HG02571 (cell line): ENCODE results near the gene ARHGAP15.

Experiments used
- ATAC-seq: cut with Tn5 transposase; IDR thresholded peaks from one replicate; pipeline ENCODE4 v1.9.1; 2021; ENCODE audit warnings: mild to moderate bottlenecking, moderate library complexity; ENCODE audit not compliant: unreplicated experiment

ARHGAP15 gene

DNA sequence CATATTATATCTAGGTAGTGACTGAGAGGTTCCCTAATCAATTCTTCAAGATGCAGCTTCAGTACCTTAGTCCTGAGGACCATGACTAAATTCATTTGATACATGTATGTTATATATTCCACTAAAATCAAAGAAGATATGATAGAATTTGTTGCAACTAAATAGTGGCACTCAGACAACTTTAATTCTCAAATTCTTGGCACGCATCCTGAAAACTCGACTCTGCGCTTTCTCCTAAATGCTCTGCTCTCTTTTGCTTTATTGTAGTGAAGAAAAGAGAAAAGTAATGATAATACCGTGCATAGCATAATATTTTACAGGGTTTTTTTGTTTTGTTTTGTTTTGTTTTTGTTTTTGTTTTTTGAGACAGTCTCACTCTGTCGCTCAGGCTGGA, 475.3 kb downstream of the ARHGAP15 start:
- ATAC-seq: no peak

- ATAC-seq: no peak
These were observed 478.2 kb downstream of the ARHGAP15 start for GRCh38 chr2:143607231-143608062.

- ATAC-seq: no peak
These were observed 478.8 kb downstream of the ARHGAP15 start for GRCh38 chr2:143608063-143608423.

- no peak for ATAC-seq
These were observed 479.5 kb downstream of the ARHGAP15 start for GRCh38 chr2:143608758-143609157.

DNA sequence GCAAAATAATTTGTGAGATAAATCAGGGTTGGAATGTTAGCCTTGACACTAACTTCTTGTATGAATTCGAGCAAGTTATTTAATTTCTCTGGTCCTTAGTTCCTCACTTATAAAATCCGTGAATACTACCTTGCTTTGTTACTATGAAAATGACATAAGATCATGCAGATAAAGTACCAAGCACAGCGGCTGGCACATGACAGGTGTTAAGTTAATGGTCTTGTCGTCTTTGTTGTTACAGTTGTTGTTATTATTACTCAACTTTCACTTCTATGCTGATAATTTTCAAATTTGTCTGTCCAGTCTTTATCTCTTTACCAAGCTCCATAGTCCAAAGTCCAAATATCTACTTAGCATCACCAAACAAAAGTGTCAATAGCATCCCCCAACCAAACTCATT, 482.1 kb downstream of the ARHGAP15 start:
- ATAC-seq: no peak

- ATAC-seq: no peak
These were observed 486.3 kb downstream of the ARHGAP15 start for GRCh38 chr2:143615562-143615961.

- no peak for ATAC-seq
These were observed 487.2 kb downstream of the ARHGAP15 start for GRCh38 chr2:143616452-143616851.

DNA sequence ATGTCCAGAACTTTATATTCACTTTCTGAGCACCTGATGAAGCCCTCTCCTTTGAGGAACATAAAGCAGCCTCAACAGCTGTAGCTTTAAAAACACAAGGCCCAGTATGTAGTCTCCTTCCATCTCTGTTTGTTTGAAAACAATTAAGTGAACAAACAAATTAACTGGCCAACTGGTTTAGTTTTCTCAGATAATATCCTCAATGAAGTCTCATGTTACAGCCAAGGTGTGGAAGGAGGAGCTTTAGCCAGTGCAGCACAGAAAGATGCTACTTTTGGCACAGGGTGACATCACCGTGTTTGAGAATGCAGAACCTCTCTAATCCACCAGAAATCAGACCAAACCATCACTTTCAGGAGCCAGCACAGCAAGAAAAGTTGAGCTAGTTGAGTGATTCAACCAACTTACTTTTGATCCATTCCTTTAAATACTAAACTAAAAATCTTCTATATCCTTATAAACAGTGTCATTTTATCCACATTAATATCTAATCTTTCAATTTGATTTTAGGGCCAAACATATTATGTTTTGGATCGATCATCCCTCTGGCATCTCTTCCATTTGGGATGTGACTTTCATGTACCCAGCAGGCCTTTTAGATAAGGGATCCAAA, 488.7 kb downstream of the ARHGAP15 start:
- no peak for ATAC-seq

DNA sequence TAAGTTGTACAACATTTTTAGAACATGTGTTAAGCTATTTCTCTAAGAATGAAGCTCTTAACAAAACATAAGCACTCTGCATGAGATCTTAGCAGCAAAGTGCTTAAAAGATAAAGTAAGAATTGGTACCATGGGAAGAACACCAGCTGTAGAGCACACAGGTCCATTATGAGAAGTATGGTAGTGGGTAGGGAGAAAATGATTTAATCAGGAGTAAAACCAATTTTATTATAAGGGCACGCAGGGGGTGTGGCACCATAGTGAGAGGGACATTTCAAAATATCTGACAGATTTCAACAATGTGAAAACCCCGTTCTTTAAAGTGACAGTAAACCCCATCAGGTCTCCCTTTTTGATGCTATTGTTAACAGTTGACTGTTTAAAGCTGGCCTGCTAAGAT, 492.9 kb downstream of the ARHGAP15 start:
- no peak for ATAC-seq

DNA sequence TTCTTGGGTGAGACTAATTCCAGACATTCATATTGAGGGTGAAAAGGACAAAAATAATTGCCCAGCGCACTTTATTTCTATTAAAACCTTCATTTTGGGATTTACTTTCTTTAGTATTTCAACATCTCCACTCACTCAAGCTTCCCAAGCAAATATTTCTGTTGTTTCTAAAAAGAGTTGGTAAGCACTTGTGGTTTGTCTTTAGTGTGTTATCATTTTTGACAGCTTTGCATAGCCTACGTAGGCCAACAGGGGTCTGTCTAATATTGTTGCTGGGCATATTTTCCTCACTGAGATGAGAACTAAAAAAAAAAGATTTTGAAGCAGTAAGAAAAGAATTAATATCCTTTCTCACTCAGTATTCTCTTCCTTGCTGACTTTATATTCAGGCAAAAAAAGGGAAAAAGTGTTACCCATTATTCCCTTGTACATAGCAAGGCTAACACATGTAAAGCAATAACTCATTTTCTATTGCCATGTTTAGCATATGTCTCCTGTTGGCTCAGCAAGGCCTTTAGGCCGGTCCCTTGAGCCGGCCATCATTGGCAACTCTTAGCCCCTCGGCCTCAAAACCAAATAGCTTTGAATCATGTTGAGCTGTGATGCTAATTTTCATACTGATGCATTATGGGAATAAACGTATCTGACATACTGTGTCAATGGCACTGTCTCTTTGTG, 494.2 kb downstream of the ARHGAP15 start:
- no peak for ATAC-seq

- ATAC-seq: no peak
These were observed 494.7 kb downstream of the ARHGAP15 start for GRCh38 chr2:143623909-143624260.

DNA sequence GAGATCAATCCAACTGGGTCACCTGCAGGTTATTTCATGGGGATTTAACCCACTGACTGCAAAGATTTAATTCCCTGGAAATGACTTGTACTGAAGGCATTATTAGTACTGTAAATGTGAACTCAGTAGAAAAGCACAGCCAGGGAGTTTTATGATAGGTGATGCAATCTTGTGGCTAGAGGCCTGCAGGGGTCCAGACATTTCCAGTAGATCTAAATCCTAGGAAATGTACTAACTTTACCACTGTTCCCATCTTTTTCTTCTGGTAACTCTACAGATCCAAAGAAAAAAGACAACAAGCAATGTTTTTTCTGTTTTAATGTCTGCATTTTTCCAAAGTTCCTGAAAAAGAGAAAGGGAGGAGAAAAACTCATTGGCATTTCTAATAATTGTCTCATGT, 500.1 kb downstream of the ARHGAP15 start:
- ATAC-seq: no peak

- no peak for ATAC-seq
These were observed 503.6 kb downstream of the ARHGAP15 start for GRCh38 chr2:143632751-143633374.

DNA sequence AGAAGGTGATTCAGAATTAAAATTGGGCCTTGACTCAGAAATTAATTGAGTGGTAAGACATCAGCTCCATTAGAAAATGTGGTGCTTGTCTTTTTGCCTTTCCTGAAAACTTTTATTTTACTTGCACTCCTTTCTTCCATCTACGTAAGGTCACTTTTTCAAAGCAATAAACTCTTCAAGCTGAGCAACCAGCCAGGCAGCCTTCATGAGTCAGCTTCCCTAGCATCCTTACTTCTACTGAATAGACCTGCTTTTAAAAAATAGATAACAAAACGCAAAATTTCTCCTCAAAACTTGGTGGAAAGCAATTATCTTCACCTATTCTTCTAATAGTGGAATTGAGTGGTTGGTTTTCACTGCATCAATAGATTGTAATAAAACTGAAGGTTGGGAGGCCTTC, 504.2 kb downstream of the ARHGAP15 start:
- ATAC-seq: no peak

DNA sequence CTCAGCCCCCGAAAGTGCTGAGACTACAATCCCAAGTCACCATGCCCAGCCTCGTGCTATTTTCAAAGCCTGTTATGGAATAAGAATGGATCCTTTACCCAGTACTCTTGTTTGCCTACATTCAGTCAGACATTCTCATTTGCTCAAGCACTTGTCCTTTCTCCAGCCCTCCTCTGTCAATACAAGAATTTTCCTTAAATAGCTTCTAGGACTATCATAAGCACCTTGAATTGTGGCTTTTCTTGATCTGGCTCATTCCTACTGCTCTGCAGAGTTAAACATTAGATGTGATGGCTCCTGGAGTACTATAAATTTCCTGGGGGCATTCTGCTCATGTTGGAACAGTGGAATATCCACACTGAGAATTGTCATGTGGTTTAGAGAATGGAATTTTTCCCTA, 506.1 kb downstream of the ARHGAP15 start:
- no peak for ATAC-seq

DNA sequence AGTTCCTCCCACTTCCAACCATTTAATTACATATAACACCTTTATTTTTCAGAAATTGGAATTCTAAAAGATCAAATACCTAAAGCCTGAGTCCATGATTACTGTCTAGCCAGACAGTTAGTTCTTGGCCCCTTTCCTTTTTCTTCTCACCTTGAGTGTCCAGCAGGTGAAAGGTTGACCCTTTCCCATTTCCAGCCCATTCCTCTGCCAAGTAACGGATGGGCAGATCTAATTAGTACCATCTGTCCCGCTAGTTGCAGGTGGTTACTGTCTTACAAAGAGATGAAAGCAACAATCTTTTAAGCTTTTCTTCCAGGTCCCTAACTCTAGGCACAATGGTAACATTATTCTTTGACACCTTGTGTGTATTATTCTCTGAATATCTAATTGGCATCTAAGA, 506.7 kb downstream of the ARHGAP15 start:
- no peak for ATAC-seq

- ATAC-seq: no peak
These were observed 511.6 kb downstream of the ARHGAP15 start for GRCh38 chr2:143640826-143641225.

DNA sequence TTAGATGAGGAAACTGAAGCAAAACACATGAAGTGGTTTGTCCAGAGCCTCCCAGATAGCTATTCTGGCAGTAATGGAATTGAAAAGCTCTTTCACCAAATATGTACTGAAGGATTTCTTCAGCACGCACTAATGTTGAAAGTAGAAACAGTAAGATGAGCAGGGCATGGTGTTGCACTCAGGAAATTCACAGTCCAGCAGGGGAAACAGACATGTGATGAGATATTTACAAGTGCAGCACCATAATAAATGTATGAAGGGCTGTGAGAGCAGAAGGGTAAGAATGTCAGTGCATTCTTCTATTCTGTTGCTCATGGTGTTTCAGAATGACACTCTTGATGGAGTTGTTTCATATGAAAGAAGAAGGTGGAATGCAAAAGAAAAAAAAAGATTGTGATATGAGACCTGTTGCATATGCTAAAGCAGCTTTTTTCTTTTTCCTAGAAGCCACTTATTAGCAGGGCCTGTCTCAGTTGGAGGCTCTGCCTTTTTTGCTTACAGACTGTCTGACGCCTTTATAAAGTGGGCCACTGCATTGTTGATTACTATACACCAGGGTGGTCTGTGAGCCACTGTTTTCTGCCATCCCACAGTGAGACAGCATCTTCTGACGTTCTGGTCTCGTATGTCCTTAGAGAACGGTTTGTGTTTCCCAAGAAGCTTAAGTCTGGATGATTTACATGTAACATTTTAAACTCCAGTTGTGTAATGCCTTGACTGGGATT, 516.9 kb downstream of the ARHGAP15 start:
- no peak for ATAC-seq

GRCh38 chr2:143649226-143649740, 520.1 kb downstream of the ARHGAP15 start:
- no peak for ATAC-seq

DNA sequence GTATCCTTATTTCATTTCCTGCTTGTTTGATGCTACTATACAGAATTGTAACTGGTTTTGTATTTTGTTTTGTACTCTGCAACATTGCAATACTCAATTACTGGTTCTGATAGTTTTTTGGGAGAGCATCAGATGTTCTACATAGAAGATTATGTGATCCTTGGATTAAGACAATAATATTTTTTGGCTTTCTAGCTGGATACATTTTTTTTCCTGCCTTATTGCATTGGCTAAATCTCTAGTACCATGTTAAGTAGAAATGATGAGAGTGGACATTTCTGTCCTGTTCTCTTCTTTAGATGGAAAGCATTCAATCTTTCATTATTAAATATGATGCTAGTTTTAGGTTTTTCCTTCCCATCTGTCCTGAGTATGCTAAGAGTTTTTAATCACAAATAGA, 523.5 kb downstream of the ARHGAP15 start:
- ATAC-seq: no peak

- no peak for ATAC-seq
These were observed 539.0 kb downstream of the ARHGAP15 start for GRCh38 chr2:143668234-143668633.
